ENCODE measurements around the gene SPATA7.

The SPATA7 gene

DNA sequence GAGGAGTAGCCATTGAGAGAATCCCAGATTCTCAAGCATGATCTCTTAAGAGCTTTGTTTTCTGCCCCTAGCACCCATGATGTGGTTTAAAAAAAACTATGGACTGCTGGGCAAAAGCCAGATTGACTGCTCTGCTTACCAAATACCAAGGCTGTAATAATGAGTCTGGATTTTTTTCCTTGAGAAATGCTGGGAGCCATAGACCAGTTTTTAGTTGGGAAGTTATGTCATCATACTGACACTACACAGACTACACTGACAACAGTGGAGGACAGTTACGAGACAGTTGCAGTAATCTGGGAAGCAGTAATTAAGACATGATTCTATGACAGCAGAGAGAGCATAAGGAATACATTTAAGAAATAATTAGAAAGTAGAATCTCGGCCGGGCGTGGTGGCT is 35.8 kb downstream of the SPATA7 start:
- DNase-seq = no peak

DNA sequence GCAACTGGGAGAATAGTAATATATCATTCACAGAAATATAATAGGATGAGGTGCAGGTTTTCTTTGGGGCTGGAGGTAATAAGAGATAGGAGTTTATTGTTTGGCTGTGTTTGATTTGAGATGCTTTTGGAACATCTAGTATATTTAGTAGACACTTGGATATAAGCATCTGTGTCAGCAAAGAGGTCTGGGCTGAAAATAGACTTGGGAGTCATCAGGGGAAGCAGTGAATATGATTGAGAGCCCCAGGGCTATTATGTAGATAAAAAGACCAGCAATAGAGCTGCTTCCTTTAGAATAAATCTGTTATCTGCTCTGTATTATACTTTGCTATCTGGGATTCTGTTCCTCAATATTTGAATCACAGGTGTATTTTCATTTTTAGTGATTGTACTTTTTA is 36.6 kb downstream of the SPATA7 start:
- DNase-seq = no peak

DNA sequence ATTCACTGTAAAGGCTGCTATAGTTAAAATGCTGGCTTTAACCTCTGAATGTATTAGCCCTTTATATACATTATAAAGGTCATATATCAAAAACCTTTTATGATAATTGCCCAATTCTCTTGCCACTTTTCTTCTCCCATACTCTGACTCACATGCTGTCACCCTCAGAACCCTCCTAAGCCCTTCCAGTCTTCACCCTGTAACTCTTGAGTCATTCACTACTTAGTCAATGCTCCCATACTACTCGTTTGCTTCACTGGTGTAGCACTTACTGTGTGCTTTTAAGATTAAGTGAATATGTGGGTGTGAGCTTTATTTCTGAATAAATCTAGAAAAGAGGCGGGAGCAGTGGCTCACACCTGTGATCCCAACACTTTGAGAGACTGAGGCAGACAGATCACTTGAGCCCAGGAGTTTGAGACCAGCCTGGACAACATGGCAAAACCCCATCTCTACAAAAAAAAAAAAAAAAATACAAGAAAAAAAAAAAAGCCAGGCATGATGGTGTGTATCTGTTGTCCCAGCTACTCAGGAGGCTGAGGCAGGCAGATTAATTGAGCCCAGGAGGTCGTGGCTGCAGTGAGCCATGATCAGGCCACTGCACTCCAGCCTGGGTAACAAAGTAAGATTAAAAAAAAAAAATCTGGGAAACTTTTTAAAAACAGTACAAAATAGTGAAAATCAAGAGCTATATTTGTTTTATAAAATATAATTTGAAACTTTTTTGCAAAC is 37.6 kb downstream of the SPATA7 start:
- no peak for DNase-seq

DNA sequence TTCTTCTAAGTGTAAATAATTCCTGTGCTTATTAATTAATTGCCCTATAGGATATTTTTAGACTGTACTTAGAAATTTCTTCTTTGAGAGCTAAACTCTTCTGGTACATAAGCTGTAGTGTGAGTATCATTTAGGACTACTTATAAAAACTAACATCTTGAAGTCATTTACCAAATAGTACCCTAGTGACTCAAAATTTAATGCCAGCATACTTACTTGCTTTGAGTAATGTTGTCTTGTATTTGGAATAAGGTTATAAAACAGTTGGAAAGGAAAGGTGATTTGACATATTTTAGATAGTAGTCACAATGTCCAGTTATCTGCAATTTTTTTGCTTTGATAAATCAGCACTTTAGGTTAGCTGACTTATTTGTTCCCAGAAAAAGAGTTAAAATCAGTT is 39.1 kb downstream of the SPATA7 start:
- no peak for DNase-seq

DNA sequence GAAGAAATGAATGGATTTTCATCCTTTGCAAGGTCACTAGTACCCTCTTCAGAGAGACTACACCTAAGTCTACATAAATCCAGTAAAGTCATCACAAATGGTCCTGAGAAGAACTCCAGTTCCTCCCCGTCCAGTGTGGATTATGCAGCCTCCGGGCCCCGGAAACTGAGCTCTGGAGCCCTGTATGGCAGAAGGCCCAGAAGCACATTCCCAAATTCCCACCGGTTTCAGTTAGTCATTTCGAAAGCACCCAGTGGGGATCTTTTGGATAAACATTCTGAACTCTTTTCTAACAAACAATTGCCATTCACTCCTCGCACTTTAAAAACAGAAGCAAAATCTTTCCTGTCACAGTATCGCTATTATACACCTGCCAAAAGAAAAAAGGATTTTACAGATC is 40.8 kb downstream of the SPATA7 start:
- DNase-seq = no peak

DNA sequence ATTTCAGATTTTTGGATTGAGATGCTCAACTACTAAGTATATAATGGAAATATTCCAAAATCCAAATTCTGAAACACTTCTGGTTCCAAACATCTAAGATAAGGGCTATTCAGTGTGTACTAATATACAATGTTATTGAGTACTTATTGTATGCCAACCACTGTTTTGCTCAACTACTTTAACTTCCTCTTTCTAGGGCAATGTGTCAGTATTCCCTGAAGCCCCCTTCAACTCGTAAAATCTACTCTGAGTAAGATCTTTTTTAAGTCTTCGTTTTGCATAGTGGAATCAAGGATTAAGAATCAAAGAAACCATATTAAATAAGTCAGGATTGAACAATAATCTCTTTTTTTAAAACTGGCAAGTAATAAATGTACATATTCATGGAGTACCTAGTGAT is 45.5 kb downstream of the SPATA7 start:
- DNase-seq = no peak

DNA sequence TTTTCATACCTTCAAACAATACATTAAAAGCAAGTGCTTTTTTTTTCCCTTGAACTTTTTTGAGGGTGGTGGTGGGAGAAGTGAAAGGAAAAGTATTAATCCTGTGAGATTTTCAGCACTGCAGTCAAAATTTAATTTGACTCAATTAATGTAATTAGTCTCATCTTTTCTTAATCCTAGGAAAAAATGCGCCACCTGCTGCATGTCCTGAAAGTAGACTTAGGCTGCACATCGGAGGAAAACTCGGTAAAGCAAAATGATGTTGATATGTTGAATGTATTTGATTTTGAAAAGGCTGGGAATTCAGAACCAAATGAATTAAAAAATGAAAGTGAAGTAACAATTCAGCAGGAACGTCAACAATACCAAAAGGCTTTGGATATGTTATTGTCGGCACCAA is 52.2 kb downstream of the SPATA7 start:
- DNase-seq = no peak

DNA sequence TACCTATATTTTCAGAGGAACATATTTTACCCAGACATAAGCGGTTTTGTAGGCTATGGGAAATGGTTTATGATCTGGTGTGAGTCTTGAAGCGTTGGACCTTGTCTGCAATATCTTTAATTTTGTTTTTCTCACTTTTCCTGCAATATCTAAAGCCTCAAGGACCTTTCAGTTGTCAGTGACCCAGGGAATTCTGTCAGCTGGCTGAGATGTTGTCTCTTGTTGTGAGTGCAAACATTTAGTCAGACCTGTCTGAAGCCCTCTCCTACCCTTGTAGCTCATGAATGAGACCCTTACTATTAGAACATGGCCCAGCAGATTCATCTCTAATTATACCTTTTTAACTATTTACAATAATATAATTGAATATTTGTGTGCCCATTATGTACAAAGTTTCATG is 53.6 kb downstream of the SPATA7 start:
- DNase-seq = no peak

DNA sequence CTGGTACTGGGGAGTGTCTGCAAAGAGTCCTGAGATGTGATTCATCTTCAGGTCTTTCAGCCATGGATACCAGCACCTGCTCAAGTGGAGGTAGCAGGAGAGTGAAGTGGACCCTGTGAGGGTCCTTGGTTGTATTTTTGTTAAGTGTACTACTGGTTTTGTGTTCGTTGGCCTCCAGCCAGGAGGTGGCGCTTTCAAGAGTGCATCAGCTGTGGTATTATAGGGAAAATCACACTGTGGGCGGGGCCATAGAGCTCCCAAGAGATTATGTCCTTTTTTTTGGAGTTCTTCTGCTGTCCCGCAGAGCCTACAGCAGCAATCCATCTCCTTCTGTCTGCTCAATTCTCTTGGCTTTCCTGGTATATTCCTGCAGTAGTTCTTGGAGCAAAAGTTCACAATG is 66.8 kb downstream of the SPATA7 start:
- no peak for DNase-seq

DNA sequence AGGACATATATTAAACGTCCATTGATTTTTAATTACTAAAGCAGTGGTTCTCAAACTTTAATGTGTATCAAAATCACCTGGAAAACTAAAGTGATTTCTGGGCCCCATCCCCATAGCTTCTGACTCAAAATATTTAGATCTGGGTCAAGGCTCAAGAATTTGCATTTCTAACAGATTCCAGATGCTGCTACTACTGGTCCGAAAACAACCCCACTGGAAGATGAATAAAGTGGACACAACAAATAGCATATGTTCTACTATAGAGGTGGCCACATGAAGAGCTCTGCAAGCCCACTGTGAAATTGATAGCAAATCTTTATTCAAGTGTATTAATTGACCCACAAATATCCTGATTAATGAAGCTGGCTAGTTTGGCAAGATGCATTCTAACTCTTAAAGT is 69.4 kb downstream of the SPATA7 start:
- DNase-seq = no peak

DNA sequence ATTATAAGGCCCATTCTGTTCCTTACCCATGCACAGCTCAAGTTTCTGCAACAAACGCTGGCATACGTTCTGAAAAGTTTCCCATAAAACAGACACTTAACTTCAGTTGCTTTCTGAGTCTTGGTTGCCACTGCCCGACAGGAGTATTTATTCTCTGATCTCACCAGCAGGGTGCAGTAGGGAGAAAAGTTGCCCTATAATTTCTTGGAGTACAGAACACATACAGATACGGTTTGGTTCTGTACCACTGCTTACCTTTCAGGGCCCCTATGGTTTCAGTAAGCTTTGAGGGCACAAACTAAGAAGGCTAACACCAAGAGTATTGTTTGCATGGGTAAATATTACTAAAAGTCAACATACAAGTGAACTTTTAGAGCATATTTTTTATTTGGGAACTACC is 77.9 kb downstream of the SPATA7 start:
- no peak for DNase-seq

DNA sequence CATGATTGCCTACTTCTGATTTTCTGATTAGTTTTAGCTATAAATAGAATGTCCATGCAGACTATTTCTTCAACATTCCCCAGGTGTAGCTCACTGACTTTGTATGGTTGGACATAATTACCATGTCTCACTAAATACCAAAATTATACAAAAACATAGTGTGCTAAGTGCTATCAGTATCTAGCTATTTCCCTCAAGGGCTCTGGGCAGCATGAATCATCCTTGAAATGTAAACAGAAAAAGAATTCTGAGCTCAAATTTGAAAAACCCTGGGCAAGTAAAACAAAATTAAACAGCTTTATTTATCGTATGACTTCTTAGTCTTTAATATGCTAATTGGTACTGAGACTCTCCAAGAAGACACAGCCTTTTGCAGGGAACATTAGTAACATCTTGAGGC is 82.9 kb downstream of the SPATA7 start:
- DNase-seq = no peak

DNA sequence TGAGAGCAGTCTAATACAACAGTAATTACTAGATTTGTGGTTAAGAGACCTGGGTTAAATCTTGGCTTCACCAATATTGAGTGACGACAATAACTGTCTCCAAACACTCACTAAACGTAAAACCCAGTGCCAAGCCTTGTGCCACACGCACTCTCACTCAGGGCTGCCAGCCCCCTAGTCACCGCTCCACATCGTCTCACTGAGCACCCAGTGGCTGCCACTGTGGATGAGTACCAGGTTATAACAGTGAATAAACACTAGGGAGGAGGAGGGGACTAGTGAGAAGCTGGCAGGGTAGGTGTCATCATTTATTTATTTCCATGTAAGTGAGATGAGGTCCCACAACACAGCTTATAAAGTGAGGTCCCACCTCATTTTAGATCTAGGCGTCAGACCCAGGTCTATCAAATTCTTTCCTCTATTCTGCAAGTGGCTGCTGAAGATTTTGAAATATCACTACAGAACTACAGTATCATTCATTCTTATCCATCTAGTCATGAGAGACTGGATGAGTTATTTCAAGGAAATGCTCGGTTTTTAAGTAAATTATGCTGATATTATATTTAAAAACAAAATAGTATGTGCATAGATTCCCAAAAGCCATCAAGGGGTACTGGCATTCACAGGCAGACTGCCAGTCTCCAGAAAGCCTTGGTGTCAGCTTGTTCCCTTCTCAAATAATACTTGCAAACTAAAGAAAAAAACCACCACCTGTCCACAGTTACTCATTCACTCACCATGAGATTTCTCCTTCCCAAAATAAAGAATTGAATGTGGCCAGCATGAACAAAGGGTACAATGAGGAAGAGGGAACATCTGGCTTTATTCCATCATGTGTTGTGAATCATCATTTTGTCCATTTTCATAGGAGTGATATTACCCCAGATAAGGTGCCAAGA is 85.3 kb downstream of the SPATA7 start:
- no peak for DNase-seq

DNA sequence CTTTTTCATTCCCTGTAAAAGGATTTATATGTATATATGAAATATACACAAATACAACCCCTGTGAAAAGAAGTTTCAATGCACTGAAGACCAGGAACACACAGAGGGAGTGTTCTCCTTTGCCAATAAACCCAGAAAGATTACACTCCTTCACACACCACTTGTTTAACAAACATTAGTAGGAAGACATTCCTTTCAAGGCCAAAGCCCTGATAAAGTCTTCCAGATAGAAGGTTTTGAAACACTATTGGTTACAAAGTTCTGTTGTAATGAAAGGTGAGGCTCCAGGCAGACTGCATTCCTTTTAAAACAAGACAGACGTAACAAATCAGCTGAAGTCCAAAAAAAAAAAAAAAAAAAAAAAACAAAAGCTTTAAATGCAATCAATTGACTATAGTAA is 88.3 kb downstream of the SPATA7 start:
- no peak for DNase-seq

DNA sequence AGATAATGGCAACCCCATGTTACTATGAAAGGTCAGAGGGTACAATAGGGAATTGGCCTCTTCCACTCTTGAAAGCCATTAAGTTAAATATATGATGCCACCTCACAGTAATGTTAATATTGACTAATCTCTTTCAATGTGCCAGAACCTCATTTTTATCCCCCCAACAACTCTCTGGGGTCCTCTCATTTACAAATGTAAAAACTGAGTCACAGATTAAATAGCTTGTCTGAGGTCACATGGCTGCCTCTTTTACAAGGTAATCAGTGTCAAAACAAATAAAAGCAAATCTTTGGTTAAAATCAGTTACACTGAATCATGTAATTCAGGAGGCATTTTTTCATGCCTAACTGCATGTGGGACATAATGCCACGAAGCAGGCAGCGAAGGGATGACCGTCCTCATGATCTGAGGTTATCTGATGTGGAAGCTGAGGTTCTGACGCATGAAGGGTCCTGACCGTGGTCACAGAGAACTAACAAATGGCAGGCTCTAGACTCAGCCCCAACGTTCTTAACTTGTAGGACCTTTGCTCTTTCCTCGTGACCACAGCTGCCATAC is 90.8 kb downstream of the SPATA7 start:
- no peak for DNase-seq

DNA sequence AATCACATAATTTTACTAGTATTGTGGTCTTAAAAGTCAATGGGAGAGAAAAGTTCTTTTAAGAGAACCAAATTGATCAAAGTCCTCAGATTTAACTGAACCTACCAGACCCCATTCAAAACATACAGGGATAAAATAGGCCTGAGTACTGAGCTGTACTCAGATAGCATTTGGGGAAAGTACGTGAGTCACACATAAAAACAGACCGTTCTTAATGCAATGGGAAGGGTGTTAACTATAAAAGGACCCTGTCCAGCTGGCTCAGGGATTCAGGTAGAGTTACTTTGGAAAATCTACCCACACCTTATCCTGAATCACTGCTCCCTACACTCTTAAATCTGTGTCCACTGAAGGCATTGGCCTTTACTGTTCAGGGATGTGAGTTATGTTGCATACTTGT is 91.4 kb downstream of the SPATA7 start:
- no peak for DNase-seq

DNA sequence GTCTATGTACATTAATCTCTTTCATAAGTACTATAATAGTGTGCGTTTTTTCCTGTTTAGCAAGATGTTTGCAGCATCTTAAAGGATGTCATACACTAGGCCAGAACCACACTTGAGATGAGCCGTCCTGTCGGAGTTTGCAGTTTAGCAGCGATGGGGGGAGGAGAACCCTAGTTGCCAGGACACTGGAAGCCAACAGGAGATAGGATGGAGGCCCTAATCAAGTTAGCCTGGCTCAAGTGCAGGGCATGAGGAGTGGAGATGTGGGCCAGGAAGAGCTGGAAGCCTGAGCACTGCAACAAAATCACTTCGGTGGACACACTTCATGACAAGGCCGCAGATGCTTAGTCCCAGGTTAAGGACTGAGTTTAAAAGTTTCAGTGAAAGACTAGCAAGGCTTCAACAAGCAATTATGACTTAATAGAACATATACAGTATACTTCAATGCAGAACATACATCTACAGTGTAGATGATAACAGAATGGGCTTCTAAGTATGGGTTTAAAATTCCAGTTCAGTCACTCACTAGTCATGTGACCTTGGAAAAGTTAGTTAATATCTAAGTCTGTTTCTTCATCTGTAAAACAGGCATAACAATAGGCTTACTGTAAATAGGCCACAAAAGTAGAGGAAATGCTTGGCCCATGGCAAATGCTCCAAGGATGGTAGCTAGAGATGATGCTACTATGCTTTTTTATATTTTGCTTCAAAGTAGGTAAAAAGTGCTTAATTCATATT is 92.2 kb downstream of the SPATA7 start:
- DNase-seq = no peak

DNA sequence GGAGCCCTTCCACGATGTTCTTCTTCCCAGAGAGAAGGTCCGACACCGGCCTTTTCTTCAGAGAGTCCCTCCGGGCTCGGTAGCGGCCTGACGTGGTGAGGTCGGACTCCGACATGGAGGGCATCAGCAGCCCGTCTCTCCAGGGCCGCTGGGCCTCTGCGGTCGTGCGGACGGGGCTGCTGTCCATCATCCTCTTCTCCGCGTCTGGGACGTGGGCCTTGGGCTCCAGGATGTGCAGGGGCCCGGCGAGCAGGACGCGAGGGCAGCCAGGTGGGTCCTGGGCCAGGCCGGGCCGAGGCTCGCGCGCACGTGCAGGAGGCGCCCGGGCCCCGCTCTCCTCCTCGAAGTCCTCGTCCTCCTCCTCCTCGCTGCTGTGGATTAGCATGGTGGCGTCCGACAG is 93.5 kb downstream of the SPATA7 start:
- no peak for DNase-seq

DNA sequence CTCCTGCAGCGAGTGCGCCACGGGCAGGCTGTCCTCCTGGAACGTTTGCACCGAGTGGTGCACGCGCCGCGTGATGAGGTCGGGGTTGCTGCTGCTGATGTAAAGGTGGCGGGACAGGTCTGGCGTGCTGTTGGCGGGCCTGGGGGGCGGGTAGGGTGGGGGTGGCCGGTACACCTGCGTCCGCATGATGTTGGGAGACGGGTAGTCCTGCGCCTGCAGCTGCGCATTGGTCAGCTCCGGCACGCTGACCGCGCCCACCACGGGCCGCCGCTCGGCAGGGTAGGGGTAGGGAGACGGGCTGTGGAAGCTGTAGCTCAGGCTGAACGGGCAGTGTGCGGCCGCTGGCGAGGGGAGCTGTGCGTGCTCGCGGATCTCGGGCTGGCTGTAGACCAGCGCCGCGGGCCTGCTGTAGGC is 94.1 kb downstream of the SPATA7 start:
- no peak for DNase-seq

DNA sequence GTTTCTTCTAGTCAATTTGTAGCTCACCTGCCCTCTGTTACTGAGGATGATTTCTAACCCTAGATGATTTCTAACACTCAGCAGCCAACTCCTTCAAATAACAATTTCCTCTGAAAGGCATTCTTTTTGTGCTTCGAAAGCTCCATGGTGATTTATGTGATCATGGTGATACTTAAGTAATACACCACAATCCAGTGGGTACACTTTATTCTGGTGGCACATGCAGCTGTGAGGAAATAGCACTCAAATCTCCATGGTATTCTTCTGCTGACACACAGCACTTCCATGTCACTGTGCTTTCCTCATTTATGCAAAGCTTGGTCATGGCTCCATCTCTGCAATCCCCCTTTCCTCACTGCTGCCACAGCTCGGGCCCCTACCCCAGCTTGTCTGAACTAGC is 95.6 kb downstream of the SPATA7 start:
- DNase-seq = no peak

DNA sequence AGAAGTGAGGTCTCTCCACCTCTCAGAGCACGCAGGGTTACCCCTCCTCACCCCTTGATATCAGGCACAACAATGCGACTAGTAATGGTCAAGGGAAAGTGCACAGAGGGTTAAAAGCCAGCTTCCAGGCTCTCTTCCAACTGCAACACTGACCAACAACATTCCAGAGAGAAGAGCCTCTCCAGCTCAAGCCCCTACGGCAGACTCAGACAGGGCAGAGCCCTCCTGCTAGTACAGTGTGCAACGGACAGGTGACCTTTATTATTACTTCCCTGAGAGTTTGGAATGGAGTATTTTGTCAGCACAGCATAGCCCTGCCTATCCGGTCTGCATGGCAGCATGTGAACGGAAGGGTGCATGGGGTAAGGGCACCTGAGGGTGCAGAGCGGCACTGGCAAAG is 96.3 kb downstream of the SPATA7 start:
- no peak for DNase-seq

DNA sequence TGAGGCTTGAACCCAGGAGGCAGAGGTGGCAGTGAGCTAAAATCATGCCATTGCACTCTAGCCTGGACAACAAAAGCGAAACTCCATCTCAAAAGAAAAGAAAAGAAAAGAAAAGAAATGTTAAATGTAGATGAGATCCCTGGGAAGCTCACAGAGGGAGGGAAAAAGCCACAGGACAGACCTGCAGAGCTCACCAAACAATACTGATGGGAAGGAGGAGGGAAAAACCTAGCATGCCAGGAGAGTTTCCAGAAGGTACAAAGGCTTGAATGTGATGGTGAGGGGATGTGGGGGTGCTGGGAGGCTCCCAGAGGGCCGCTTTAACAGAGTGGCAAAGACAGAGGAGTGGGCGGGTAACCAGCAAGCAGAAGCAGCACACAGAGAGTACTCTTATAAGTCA is 97.1 kb downstream of the SPATA7 start:
- no peak for DNase-seq

Measured in GDM1 (cell line).